ENCODE results near the gene CCNF.
A peak's percentile ranks its signal among the peaks of the same experiment; 100 is the strongest.

Gene CCNF

GRCh38 chr16:2457267-2457666 lies 28.0 kb downstream of the CCNF start:
- DNase-seq (ENCODE audit: low spot score): no peak

GRCh38 chr16:2457946-2458345 lies 28.7 kb downstream of the CCNF start:
- DNase-seq (ENCODE audit: low spot score): no peak

DNA sequence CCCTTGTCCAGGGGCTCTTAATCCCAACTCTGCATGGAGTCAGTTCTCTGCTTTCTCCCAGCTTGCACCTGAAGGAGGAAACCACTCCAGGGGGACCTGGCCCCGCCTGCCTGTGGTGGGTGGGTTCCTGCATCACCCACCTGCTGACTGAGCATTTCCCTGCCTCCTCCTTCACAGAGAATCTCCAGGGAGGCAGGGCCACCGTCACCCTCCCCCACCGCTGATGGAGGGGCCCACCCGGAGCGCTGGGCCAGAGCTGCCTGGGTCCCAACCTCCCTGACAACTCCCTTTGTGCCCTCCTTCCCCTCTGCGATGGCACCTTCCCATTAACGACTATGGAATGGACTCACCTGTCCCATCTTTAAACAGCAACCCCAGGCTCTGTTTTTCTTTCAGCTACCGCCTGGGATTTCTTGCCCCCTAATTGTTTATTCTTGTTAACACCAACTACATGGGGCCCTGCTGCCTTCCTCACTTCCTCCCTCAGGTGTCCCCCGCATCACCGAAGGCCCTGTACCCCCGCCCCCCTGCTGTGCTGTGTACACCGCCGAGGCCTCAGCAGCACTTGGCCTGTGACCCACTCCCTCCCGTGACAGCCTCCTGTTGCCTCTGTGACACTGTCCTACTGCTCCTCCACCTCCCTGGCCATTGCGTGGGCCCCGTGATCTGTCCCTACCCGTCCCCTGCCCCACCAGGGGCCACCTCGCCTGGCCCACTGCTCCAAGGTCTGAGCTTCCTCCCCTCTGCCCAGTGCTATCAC lies 29.8 kb downstream of the CCNF start:
- DNase-seq (ENCODE audit: low spot score): no peak

GRCh38 chr16:2459647-2460390 lies 30.6 kb downstream of the CCNF start, which contains the start of gene TEDC2:
Gene TEDC2 (plus strand): TSS chr16:2460109. CDS start chr16:2460145, 36 bp downstream.
- DNase-seq (ENCODE audit: low spot score): peak; percentile 99

GRCh38 chr16:2460391-2460713 lies 31.1 kb downstream of the CCNF start:
- no peak for DNase-seq (ENCODE audit: low spot score)

GRCh38 chr16:2460916-2461315 lies 31.7 kb downstream of the CCNF start:
- no peak for DNase-seq (ENCODE audit: low spot score)

DNA sequence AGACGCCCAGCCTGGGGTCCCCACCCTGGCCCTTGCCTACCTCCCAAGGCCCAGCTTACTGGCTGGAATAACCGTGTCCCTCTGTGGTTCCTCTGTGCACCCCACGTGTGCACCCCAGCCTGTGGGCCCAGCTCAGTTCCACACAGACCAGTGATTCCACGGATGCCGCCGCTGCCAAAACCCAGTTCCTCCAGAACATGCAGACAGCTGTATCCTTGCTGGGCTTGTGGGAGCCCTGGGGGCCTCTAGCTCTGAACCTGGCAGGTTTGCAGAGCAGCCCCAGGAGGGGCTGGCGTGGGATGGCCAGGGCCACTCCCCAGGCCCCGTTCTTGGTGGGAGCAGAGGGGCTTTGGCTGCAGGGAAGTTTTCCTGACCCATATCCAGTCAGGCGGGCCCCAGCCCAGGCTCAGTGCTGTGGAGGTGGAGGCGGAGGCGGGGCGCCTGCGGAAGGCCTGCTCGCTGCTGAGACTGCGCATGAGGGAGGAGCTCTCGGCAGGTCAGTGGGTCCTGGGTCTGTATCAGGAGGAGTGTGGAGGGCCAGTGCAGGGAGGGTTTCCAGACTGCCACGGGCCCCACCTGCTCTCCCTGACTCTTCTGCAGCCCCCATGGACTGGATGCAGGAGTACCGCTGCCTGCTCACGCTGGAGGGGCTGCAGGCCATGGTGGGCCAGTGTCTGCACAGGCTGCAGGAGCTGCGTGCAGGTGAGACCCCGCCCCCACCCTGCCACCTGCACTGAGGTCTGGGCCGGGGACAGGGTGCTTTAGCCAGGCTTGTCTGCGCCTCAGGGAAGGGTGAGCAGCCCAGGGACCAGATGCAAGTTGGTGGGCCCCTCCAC lies 33.0 kb downstream of the CCNF start:
- DNase-seq (ENCODE audit: low spot score): no peak

DNA sequence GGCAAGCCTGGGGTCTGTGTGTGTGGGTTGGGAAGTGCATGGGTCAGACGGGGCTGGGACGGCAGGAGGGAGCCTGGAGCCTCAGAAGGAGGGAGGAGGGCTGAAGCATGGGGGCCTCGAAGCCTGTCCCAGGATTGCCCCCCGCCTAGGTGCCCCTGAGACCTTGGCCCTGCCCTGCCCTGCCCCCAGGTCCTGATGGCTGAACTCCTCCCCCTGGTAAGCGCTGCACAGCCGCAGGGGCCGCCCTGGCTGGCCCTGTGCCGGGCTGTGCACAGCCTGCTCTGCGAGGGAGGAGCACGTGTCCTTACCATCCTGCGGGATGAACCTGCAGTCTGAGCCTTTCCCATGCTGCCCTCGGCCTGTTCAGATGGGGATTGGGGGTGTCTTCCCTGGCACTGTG lies 35.1 kb downstream of the CCNF start:
- no peak for DNase-seq (ENCODE audit: low spot score)

GRCh38 chr16:2465653-2466415 lies 36.6 kb downstream of the CCNF start:
- DNase-seq (ENCODE audit: low spot score): no peak

DNA sequence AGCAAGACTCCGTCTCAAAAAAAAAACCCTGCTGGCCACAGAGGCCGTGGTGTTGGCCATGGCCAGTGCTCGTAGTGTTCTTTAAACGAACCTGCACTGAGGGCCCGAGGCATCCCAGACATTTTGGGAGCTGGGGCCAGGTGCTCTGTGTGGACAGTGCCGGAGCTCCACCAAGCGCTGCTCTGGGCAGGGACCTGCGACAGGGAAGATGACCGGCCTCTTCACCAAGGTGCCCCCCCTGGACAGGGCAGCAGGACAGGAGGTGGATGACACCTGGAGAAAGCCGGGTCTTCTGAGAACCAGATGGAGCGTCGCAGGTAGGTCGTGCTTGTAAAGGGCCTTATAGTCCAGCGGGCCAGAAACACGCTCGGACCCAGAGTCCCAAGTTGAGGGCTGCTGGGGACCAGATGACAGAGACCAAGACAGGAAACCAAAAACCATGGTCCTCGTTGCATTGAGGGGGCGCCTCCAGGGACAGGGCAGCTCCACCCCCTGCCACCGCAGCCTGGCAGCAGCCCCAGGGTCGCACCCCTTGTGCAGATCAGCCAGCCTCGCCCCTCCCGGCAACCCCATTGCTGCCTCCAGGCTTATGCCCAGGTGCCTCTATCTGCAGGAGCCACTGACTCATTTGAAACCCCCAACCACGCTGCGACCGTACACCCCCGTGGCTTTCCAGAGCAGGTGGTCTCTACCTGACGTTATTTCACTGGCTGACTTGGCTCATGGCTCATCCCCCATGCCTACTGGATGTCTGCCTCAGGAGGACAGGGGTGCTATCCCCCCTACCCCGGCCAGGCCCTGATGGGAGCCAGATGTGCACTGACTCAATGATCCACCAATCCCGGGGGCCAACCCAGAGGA lies 37.6 kb downstream of the CCNF start:
- no peak for DNase-seq (ENCODE audit: low spot score)

DNA sequence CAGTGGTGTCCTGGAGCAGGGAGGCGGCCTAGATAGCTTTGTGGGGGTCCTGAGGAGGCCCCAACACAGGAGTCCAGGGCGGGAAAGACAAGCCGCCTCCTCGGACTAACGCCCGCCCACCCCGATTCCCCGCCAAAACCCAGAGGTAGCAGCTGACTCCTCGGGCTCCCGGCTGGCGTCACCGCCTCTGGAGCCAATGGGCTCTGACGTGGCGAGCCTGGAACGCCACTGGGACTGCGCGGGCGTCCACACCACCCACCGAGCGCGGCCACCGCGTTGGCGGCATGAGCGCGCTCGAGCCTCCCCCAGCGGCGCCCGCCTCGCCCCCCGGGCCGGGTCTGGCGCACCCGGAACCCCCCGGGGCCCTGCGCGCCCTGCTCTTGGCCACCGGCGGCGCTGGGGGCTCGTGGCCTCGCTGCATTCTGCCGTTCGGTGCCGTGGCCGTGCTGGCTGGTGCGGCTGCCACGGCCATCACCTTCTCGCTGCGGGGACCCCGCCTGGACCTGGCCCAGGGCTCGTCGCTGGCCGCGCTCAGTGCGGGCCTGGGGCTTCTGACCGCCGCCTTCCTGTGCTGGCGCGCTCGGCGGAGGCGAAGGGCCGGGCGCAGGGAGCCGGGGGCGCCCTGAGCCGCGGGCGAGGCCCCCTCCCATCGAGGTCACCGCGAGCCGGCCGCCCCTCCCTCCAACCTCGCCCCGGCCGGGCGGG lies 38.4 kb downstream of the CCNF start:
- DNase-seq (ENCODE audit: low spot score): peak; percentile 92

DNA sequence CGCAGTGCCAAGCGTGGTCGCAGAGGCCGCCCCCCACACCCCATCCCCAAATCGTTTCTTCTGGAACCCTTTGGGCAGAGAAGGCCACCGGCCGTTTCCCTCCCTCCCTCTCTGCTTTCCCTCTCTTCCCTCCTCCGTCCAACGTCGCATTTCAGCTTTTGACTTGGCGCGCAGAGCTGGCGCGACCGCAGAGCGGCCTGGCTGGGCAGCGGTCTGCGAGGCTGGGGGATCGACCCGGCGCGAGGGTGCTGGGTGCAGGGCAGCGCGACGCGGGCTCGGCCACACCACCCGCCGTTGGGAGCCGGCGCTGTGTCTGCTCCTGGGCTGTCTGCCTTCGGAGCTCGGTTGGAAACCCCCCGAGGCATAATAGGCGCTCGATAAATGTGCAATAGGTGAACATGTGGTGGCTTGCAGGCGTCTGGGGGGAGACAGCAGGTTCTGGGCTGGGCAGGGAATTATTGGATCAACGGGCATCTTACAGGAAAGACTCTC lies 39.0 kb downstream of the CCNF start:
- no peak for DNase-seq (ENCODE audit: low spot score)

DNA sequence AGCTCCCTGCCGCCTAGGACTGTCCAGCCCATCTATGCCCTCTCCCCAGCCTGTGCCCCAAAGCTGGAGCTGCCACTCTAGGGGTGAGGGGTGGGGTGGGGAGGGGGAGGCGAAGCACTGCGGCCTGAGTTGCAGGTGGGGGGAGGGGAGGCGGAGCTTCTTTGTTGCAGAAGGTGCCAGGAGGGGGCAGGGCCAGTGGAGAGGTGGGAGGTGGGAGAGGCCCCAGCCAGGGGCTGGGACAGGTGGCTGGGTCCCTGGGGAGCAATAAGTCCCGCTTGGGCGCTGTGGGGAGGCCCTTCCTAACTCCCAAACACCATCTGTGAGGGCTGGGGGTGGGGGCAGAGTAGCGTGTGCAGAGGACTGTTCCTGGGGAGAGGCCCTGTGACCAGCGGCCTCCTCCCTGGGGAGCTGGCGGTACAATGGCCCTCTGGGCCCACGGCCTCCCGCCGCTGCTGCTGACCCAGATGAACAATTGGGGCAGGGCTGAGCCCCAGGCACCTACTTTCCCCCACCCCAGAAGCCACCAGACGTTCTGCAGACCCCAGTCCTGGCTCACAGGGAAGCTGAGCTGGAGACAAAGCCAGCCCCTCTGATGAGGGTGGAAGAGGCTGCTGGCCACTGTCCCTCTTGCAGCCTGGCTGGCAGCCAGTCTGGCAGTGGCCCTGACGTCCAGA lies 39.6 kb downstream of the CCNF start:
- no peak for DNase-seq (ENCODE audit: low spot score)

- DNase-seq (ENCODE audit: low spot score): no peak
Measured at GRCh38 chr16:2469399-2470233, 40.4 kb downstream of the CCNF start.

DNA sequence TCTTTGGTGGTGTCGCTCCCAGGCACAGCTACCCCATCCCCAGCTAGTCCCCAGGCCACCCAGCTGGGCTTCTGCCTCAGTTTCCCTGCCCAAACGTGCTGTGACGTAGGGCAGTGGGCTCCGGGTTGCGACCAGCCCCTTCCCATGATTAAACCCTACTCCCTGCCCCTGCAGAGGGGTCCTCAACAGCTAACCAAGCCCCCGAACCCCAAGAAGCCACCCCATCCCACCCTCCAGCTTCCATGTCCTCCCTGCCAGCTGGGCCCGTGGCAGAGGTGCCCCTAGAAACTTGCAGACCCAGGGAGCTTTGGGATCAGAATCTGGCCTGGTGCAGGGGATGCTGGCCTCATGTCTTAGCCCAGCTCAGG lies 41.0 kb downstream of the CCNF start:
- no peak for DNase-seq (ENCODE audit: low spot score)

DNA sequence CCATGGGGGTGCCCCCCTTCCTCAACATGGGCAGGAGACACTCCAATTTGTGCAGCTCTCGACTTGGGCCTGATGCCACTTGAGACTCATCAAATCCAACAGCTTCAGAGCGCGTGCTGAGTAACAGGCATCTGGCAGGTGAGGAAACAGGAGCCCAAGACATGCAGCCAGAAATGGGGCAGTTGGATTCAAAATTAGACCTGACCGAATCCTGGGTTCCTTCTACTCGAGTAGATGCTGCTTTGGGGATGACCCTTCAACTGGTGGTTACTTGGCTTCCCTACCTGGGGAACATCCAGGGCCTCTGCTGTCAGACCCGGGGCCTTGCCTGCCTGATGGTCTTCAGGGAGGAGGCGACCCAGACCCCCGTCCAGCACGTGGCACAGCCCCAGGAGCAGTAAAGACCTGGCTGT lies 41.4 kb downstream of the CCNF start:
- DNase-seq (ENCODE audit: low spot score): no peak

DNA sequence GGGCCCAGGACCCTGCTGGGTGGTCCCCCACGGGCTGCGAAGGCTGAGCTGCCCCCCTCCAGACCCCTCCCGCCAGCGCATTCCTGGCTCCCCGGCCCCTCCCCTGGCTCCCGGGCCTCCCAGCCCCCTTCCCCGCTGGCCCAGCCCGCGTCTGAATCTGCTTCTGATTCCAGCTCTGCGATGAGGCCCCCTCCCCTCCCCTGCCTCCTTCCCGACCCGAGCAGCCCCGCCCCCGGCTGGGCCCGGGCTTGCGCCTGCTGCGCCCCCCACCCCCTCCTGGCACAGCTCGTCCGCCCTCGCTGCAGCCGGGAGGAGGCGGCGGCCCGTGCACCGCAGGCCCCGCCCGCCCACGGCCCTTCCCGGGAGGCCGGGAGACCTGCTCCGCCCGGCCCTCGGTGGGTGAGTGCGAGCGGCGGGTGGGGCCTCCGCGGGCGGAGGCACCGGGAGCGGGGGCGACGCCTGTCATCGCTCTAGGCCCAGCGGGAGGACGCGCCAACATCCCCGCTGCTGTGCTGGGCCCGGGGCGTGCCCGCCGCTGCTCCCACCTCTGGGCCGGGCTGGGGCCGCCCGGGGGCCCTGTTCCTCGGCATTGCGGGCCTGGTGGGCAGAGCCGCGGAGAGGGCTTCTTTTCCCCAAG lies 41.9 kb downstream of the CCNF start, which contains the start of gene NTN3:
Gene NTN3 (plus strand): TSS at position 282 of the 637 bp plus-strand sequence. CDS start 405 bp downstream, outside the sequence.
- DNase-seq (ENCODE audit: low spot score): no peak
